GM18520 (cell line): ENCODE data around the gene ZNF831.

Experiments
- ATAC-seq: cut with Tn5 transposase; IDR thresholded peaks from one replicate; pipeline ENCODE4 v1.9.1; 2021; ENCODE audit not compliant: unreplicated experiment

Gene ZNF831

DNA sequence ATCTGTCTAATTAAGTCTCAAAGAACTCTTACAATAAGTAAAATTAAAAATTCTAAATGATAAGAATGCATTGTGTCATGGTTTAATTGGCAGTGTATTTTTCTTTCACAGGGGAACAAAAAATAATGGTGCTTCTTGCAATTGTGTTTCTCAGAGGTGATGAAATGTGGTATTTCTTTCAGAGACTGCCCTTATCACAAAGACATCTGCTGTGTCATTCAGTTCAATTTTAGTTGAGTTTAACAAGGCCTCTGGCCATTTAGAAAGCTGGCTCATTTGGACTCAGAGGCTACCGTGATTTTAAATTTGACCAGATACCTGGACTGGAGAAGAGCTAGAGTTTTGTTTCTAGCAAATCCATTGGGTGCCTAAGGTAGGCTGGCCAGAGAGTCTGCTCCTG, 23.6 kb upstream of the ZNF831 start:
- ATAC-seq: no peak

- ATAC-seq: no peak
These were observed 21.6 kb upstream of the ZNF831 start for GRCh38 chr20:59141818-59142581.

DNA sequence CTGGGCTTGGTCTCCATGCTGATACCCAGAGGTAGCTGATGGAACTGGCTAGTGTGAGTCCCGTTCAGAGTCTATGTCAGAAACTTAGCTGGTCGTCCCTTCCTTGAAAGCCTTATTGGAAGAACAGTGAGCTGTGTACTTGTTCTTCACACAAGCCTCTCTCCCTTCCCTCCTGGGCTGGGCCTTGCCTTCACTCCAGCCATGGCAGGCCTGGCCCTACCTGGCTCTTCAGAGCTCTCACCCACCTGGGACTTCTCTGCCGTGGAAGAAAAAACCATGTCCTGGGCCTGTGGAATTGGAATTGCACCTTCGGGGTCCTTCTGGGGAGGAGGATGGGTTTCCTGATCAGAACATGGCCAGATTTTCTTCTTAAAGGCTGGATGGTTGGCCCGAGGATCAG, 20.3 kb upstream of the ZNF831 start:
- no peak for ATAC-seq

DNA sequence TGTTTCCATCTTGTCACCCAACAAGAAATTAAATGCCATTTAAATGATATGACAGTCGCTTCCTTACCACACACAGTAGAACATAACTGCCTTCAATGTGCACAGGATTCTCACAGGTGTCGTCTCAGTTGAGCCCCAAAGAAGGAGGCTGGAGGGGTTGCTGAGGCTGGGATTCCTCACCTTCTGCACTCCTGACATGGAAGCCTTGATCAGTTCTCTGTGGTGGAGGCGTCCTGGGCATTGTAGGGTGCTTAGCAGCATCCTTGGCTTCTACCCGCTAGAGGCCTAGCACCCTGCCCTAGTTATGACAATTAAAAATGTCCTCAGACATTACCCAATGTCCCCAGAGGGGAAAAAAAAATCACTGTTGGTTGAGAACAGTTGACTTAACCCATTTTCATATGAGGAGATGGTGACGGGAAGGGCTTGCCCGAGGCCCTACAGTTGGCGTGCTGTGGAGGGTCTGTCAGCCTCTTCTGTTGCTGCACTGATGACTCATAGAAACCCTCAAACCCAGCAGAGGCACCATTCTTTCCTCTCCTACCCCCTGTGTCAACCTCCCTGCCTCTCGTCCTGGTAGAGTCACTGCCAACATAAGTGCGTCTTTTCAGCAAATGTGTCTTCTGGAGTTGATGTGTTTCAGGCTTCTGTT, 19.3 kb upstream of the ZNF831 start:
- ATAC-seq: no peak

DNA sequence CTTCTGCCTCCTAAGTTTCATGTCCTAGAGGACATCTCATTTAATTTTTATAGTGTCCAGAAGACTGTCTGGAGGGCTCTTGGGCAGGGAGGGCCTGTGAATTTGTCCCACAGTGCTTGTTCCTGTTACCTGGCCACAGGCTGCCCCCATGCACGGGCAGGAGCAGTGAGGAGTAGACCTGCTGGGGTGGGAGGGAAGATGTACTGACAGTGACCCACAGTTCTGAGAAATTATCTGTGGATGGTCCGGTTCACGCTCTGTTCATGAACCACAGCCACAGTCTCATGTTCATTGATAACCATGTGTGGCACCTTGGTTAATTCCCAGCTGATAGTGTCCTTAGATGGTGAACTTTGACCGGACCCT, 18.8 kb upstream of the ZNF831 start:
- ATAC-seq: no peak

DNA sequence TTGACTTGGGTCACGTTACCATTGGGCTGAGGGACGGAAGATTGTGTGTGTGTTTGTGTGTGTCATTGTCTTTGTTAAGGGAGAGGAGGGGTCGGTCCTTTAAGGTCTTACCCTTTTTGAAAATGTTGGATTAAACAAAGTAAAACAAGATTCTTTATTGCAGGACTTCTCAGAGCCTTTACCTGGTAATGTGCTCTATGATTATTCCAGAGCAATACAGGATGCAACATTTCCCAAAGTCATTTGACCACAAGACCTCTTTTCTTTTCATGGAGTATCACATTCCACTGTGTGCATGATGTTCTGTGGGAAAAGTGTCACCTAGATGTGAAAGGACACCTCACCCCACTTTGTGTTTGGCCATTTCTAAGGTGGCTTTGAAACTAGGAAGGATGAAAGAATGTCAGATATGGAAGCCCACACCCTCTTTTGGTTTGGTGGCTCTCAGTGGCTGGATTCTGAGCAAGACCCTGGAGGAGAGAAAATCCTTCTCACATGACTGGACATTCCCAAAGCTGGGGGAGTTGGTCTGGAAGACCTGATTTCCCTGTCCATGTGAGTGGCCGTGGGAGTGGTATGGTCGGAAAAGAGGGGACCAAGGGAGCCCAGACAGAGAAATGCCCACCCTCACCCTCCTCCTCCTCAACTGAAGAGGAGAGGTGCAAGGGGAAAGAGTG, 18.2 kb upstream of the ZNF831 start:
- ATAC-seq: no peak

DNA sequence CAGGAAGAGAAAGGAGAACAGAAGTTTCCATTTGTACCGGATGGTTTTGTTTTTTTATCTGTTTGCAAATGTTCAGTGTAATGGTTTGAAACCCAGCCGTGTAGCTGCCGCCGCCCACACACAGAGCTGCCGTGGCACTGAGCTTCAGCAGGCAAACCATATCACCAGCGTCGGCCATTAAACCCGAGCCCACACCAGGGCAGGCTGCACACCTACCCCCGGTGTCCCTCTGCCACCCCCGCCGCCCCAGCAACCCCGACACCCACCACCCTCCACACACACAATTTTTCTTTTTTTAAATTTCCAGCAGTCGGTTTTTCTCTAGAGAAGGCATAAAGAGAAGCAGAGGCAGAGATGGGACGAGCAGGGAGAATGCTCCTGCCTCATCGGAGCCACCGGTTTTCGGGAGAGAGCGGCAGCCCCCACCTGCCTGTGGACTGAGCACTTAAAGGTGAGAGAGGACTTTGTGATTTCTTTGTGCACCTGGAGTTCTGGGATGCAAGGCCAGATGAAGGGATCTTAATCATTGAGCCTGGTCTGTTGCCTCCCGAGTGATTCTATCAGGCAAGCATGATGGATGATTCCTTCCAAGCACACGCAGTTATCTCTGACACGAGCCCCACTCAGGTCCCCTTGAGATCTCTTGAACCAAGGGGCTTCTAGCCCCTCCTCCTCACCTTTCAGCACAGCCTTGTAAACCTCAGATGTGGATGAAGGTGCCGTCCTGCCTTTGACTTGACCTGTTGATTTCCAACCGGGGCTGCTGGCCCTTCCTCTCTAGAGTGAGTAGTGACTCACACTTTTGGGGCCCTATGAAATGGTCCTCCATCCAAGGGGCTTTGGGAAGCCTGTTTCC, 17.5 kb upstream of the ZNF831 start:
- ATAC-seq: no peak

- no peak for ATAC-seq
These were observed 16.6 kb upstream of the ZNF831 start for GRCh38 chr20:59146780-59147565.

- no peak for ATAC-seq
These were observed 16.0 kb upstream of the ZNF831 start for GRCh38 chr20:59147586-59147985.

- no peak for ATAC-seq
These were observed 14.7 kb upstream of the ZNF831 start for GRCh38 chr20:59148701-59149493.

GRCh38 chr20:59149678-59150504, 13.7 kb upstream of the ZNF831 start:
- no peak for ATAC-seq

GRCh38 chr20:59150821-59151251, 12.8 kb upstream of the ZNF831 start:
- ATAC-seq: no peak

GRCh38 chr20:59151391-59151790, 12.2 kb upstream of the ZNF831 start:
- ATAC-seq: no peak

- ATAC-seq: no peak
These were observed 11.8 kb upstream of the ZNF831 start for GRCh38 chr20:59151820-59152219.

GRCh38 chr20:59152559-59153354, 10.9 kb upstream of the ZNF831 start:
- ATAC-seq: no peak

DNA sequence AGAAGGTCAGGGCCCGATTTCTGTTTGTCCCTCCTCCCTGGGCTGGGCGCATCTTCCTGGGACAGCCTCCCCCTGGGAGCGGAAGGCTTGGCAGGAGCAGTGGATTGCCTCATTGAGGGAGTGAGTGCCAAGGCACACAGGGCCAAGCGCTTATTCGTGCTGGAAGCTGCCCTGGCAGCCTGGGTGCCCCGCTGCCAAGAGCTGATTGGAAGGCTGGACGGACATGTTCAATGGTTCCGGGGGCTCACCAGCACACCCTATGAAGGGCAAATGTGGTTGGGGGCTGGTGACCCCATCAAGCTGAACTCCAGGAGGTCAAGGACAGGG, 10.3 kb upstream of the ZNF831 start:
- ATAC-seq: no peak

DNA sequence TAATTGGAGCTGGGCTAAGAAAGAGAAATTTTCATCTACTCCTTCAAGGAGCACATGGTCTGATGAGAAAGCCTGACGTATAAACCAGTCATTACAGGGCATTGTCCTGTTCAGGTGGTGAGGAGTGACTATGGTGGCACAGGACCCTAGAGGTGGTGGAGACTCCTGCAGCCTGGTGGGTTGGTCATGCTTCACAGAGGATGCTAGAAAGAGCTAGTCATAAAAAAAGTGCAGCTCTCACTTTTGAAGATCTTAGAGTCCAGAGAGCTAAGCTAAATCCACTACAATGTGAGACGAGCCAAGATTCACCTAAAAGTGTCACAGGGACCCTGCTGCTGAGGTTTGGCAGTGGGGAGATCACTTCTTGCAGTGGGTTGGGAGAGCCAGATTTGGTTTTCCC, 9.8 kb upstream of the ZNF831 start:
- no peak for ATAC-seq

DNA sequence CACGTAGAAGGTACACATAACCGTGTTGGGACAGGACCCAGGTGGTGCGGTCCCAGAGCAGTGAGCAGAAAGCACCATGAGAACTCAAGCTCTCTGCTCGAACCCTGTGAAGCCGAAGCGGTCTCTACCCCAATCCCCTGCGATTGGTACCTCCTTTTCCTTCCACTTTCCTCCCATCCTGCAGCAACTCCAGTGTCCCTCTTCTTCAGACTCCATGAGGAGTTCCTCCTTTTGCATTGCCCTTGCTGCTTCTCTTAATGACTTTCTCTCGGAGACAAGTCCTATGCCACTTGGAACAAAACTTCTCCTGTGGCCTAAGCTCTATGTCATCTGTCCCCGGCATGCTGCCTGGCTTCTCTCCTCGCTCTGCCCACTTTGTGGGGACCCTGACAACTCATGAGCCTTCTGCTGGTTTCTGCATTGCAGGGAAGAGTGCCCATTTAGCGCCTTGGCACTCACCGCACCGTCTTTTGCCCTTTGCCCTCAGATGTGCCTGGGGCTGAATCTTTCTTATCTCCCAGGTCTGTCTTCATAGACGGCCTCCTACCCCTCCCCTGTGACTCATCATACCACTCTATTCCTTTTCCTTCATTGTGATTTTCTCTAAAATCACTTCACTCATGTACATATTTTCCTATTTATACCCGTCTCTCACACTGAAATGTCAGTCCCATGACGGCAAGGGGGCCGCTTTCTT, 9.2 kb upstream of the ZNF831 start:
- no peak for ATAC-seq
